Suprapubic skin (tissue), 4 donors: ENCODE results near the gene NTN1. TPM values are rescaled to one million over a fixed set of nuclear protein-coding genes. Genes with fewer than 3 reads are reported as not detected.
A peak's percentile ranks its signal among the peaks of the same experiment; 100 is the strongest.

Experiments used
- DNase-seq, 2 donors: peaks; one replicate each; pipeline ENCODE4 v3.0.0-alpha.2; 2019; ENCODE audit warnings: low spot score in 2 of 2
- H3K27ac ChIP-seq: fragments of 200-600 bp; sonication (generic); one replicate; pipeline ENCODE4 v1.5.1; 2019
- H3K27me3 ChIP-seq: fragments of 200-600 bp; sonication (generic); one replicate; pipeline ENCODE4 v1.5.1; 2019
- H3K36me3 ChIP-seq: fragments of 200-600 bp; sonication (generic); one replicate; pipeline ENCODE4 v1.5.1; 2019
- H3K4me1 ChIP-seq: fragments of 200-600 bp; sonication (generic); one replicate; pipeline ENCODE4 v1.5.1; 2019
- H3K4me3 ChIP-seq: fragments of 200-600 bp; sonication (generic); one replicate; pipeline ENCODE4 v1.5.1; 2019; ENCODE audit warnings: mild to moderate bottlenecking
- H3K9me3 ChIP-seq: fragments of 200-600 bp; sonication (generic); one replicate; pipeline ENCODE4 v1.5.1; 2019
- CTCF ChIP-seq, 2 donors: fragments of 200-600 bp in 1 of 2; fragments of 450-650 bp in 1 of 2; sonication (generic) in 1 of 2; IDR thresholded peaks; one replicate each; pipeline ENCODE4 v1.5.1; 2016 to 2019; ENCODE audit warnings: antibody characterized with exemption in 2 of 2, mild to moderate bottlenecking in 1 of 2, moderate library complexity in 1 of 2
- EP300 ChIP-seq: sonication (generic); formaldehyde crosslinking; IDR thresholded peaks from one replicate; pipeline ENCODE4 v1.6.1; 2017; ENCODE audit warnings: antibody characterized with exemption
- POLR2A ChIP-seq, 2 donors: fragments of 450-650 bp; IDR thresholded peaks; one replicate each; pipeline ENCODE4 v1.6.1; 2017; ENCODE audit warnings: antibody characterized with exemption in 2 of 2, mild to moderate bottlenecking in 2 of 2, moderate library complexity in 2 of 2
- POLR2AphosphoS5 ChIP-seq, 3 donors: sonication (generic); formaldehyde crosslinking; IDR thresholded peaks; one replicate each; pipeline ENCODE4 v1.6.1; 2017; ENCODE audit warnings: antibody characterized with exemption in 3 of 3
- WGBS: methylation state at CpG from one replicate; pipeline ENCODE4 v1.1.5; 2018; 5-methylcytosine and 5-hydroxymethylcytosine counted together
- total RNA-seq, 4 donors: library from RNA; depleted of rRNA; stranded (reverse); fragments of >200 nt; gene quantifications; one replicate each; pipeline ENCODE4 v1.1.0, GENCODE V29; 2016

The NTN1 gene
- total RNA-seq, 4 donors from 2014 or later: 2.4 to 5.9 (median 3.4) TPM

GRCh38 chr17:9286434-9286833, 265.1 kb downstream of the NTN1 start:
- peak overlapping the region; percentile 72 for H3K27ac ChIP-seq
- H3K36me3 ChIP-seq: no peaks in the 10 kb centered on the region
- no peaks in the 10 kb centered on the region for H3K27me3 ChIP-seq
- TF ChIP-seq POLR2A (IDR thresholded peaks at IDR 0.05) (no peak), POLR2AphosphoS5 (IDR thresholded peaks at IDR 0.05) (no peak), CTCF (IDR thresholded peaks at IDR 0.05) (no peak), EP300 (no peak)
- no peak for DNase-seq
- no peaks in the 10 kb centered on the region for H3K9me3 ChIP-seq
- peaks cover 21% of the 10 kb centered on the region for H3K4me1 ChIP-seq
- no peak overlapping the region for H3K4me3 ChIP-seq
- WGBS: 71% methylated on average over 7 of the region's 7 CpGs

- Histone ChIP-seq H3K4me1 (peaks cover 21% of the 10 kb centered on the region), H3K27me3 (no peaks in the 10 kb centered on the region), H3K36me3 (no peaks in the 10 kb centered on the region), H3K9me3 (no peaks in the 10 kb centered on the region), H3K4me3 (no peak overlapping the region), H3K27ac (no peak overlapping the region)
- WGBS: 84% methylated on average over 2 of the region's 2 CpGs
- TF ChIP-seq POLR2A (IDR thresholded peaks at IDR 0.05) (no peak), EP300 (no peak), CTCF (IDR thresholded peaks at IDR 0.05) (no peak), POLR2AphosphoS5 (IDR thresholded peaks at IDR 0.05) (no peak)
- no peak for DNase-seq
Observed at GRCh38 chr17:9287306-9287705, 266.0 kb downstream of the NTN1 start.

- 72% methylated on average over 7 of the region's 7 CpGs for WGBS
- no peaks in the 10 kb centered on the region for H3K27me3 ChIP-seq
- no peaks in the 10 kb centered on the region for H3K9me3 ChIP-seq
- peaks cover 14% of the 10 kb centered on the region for H3K4me1 ChIP-seq
- no peak for DNase-seq
- H3K4me3 ChIP-seq: no peak overlapping the region
- H3K36me3 ChIP-seq: no peaks in the 10 kb centered on the region
- TF ChIP-seq EP300 (no peak), CTCF (IDR thresholded peaks at IDR 0.05) (no peak), POLR2AphosphoS5 (IDR thresholded peaks at IDR 0.05) (no peak), POLR2A (IDR thresholded peaks at IDR 0.05) (no peak)
- H3K27ac ChIP-seq: no peak overlapping the region
Observed at GRCh38 chr17:9290226-9290613, 268.9 kb downstream of the NTN1 start.

GRCh38 chr17:9291912-9292560, 270.7 kb downstream of the NTN1 start:
- no peaks in the 10 kb centered on the region for H3K27me3 ChIP-seq

GRCh38 chr17:9292561-9292941, 271.2 kb downstream of the NTN1 start:
- no peak for DNase-seq
- TF ChIP-seq POLR2A (IDR thresholded peaks at IDR 0.05) (no peak), CTCF (IDR thresholded peaks at IDR 0.05) (no peak), EP300 (no peak), POLR2AphosphoS5 (IDR thresholded peaks at IDR 0.05) (no peak)
- H3K9me3 ChIP-seq: no peaks in the 10 kb centered on the region
- H3K27ac ChIP-seq: no peak overlapping the region
- WGBS: 54% methylated on average over 2 of the region's 2 CpGs
- no peaks in the 10 kb centered on the region for H3K36me3 ChIP-seq
- H3K4me3 ChIP-seq: no peak overlapping the region
- H3K4me1 ChIP-seq: peaks cover 9% of the 10 kb centered on the region
- H3K27me3 ChIP-seq: no peaks in the 10 kb centered on the region

More at GRCh38 chr17:9291912-9292560, 270.7 kb downstream of the NTN1 start:
- H3K9me3 ChIP-seq: no peaks in the 10 kb centered on the region
- TF ChIP-seq POLR2A (IDR thresholded peaks at IDR 0.05) (no peak), CTCF (IDR thresholded peaks at IDR 0.05) (peak in 1 of 2 donors; percentile 63)
- no peak overlapping the region for H3K4me3 ChIP-seq
- 50% methylated on average over 8 of the region's 8 CpGs for WGBS
- peaks cover 9% of the 10 kb centered on the region for H3K4me1 ChIP-seq
- no peak overlapping the region for H3K27ac ChIP-seq
- H3K36me3 ChIP-seq: no peaks in the 10 kb centered on the region
- DNase-seq: no peak

Other genes starting within 250 kb of the NTN1 start
- 1 to 10 TPM in 1 of 4 donors, under 1 TPM in 3; 0.26 to 1.0 (median 0.65) TPM for gene MFSD6L, start 222.1 kb upstream of the NTN1 start, total RNA-seq
- gene PIK3R6, start 153.8 kb upstream of the NTN1 start, total RNA-seq: 1 to 10 TPM in 3 of 4 donors, under 1 TPM in 1; 0.30 to 5.1 (median 1.5) TPM
- 10 to 100 TPM in 1 of 4 donors, 1 to 10 TPM in 3; 3.6 to 13.5 (median 5.0) TPM for gene PIK3R5, start 55.8 kb upstream of the NTN1 start, total RNA-seq